ENCODE measurements around the gene ACOD1.

The ACOD1 gene

DNA sequence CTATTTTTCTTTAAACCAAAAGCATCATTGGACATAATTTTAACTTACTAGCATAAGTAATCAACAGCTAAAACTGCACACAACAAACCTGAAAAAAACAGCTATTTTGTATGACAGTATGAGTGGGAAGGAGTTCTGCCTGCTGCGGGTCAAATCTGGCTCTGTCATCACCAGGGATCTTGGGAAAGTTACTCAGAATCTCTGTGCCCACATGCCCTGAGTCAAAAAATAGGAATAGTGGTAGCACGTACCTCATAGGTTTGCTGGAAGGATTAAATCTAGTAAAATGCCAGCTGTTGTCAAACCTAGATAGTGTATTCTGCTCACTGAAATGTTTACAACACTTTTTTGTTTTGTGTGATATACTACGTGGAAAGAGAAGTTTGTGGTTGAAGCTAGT lies 44.7 kb downstream of the ACOD1 start:
- FAIRE-seq, result no peak

DNA sequence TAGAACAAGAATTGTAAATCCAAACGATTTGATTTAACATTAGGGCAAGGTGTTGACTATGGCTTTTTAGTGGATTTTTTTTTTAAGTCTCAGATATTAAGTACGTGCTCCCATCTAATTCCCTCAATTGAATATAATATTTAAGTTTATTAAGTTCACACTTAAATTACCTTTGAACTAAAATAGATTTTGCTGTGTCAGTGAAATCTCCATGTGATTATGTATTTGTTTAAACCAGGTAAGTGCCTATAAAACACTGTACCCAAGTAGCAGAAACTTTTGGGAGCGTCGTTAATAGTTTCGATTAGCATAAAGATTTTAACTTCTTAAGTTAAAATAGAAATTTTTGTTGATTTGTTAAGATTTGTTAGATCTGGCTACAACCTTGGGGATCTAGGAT lies 45.2 kb downstream of the ACOD1 start:
- no peak for FAIRE-seq

DNA sequence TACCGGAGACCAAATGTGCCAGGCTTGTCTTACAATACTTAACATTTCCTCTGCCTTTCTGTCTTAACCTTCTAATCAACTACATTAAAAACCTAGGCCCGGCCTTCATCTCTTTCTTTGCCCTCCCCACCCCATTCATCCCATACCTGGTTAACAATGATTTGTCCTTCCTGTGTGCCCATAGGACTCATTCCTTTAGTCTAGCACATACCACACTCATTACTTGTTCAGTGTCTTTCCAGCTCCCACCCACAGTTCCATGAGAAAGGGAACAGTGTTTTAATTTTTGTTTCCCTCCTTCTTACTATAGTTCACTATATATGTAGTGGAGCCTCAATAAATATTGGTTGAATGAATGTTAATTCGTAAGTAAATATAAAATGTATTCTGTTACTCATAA lies 46.0 kb downstream of the ACOD1 start:
- FAIRE-seq, result no peak

DNA sequence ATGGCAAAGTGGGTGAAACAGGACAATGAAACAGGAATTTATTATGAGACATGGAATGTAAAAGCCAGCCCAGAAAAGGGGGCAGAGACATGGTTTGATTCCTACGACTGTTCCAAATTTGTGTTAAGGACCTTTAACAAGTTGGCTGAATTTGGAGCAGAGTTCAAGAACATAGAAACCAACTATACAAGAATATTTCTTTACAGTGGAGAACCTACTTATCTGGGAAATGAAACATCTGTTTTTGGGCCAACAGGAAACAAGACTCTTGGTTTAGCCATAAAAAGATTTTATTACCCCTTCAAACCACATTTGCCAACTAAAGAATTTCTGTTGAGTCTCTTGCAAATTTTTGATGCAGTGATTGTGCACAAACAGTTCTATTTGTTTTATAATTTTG lies 52.2 kb downstream of the ACOD1 start:
- no peak for FAIRE-seq

DNA sequence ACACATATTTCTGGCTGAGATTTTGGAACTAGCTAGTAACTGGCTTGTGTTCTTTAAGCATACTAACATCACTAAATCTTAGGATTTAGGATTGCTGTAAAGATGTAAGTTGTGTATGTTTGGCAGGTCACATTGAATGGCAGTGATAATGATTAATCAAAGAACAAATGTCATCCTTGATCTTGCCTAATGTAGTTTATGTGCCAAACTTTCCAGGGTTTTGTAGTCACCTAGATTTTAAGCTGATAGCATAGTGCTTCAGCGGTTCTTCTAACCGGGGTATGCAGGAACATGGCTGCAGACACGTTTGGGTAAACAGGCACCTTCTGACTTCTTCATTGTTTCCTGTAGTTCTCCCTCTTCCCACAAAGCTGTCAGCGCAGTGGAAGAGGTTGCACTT lies 53.2 kb downstream of the ACOD1 start:
- no peak for FAIRE-seq

DNA sequence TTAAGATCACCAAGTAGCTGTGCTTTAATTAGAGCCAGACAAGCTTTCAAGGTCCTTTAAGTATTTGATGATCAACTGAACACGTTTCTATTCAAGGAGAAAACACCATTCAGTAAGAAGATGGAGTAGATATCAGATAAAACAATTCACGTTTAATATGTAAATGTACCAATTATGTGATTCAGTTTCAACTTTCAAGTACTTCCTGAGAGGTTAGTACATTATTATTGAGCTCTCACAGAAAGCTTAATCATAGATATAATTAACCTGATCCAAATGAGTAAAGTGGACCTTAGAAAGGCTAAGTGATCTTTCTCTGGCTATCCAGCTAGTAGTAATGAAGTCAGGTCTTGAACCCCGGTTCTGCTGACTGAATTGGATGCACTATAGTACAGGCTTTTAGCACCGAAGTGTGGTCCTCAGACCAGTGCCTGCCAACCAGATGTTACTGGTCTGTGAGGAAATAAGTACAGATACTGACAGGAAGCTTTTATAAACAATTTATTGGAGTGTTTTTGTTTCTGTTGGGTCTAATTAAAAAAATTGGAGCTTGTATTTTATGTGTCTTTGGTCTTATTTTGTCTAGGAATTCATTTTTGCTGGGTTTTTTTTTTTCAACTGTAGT lies 53.8 kb downstream of the ACOD1 start:
- no peak for FAIRE-seq

DNA sequence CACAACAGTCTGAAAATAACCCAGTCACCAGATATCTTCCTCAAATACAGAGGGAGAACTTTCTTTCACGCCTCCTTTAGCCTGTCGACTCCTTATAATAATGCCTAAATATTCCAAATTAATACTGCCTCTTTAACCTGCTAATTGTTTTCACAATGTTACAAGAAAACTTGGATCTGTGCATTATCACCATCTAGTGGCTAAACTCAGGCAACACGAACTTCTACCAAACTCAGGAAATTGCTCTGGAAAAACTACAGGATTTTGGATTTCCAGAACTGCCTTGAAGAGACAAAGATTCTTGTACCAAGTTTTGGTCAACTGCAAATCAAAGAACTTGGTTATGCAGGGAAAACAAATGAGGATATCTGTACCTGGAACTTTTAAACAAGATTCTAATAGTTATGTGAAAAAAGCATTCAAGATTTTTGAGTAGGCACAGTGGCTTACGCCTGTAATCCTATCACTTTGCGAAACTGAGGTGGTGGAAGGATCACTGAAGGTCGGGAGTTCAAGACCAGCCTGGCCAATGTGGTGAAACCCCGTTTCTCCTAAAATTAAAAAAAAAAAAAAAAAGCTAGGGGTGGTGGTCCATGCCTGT lies 54.4 kb downstream of the ACOD1 start:
- peak; percentile 95 for FAIRE-seq
